ENCODE results near the gene YIPF3. TPM values are rescaled to one million over a fixed set of nuclear protein-coding genes. Genes with fewer than 3 reads are reported as not detected.

YIPF3 gene
- total and polyA plus RNA-seq, 2 experiments from 2014 or later: 166 to 198 TPM

DNA sequence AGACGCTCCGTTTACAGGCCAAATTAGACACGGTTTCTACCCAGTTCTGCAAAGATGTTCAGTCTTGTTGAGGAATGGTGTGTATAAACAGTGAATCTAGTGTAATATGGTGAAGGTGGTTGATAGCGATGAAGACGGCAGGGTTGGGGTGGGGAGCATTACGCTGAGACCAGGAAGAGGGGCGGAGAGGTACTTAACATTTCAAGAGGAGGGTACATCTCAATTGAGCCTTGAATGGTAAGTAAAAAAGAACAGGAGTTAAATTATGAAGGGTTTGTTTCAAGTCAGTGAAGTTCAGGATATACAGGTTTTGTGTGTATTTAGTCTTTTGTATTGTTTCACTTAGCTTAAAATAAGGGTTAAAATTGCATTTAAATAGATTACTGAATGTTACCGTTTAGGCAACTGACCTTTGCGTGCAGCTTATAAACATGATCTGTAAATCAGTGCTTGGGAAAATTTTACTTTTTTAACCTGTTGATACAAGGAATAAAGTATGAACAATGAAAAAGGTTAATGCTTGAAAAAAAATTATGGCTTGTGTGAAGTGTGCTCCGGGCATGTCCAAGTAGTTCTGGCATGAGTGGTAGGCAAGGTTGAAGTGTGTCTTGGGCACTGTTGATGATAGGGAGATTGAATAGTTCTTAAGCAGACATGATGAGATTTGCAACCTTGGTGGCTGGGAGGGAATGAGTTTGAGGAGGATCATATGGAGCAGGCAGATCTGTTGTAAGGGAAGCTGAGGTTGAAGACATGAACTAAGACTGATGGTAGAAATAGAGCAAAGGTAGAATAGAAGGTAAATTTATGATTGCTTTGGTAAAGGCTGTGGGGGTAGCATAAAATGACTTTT lies 1.0 kb upstream of the YIPF3 start:
- Histone ChIP-seq H3K36me3 (replicated peaks; ENCODE audit: insufficient read depth, low read depth) (no peaks in the 10 kb centered on the region), H3K4me1 (ENCODE audit: insufficient read depth) (peaks cover 19% of the 10 kb centered on the region), H3K27me3 (no peaks in the 10 kb centered on the region), H3K9me3 (ENCODE audit: low read depth) (no peaks in the 10 kb centered on the region), H4K20me1 (ENCODE audit: insufficient read depth, poor library complexity, severe bottlenecking) (peaks cover 10% of the 10 kb centered on the region), H3K79me2 (peaks cover 49% of the 10 kb centered on the region), H3K4me2 (peak overlapping the region; percentile 82), H3K27ac (peak overlapping the region; percentile 24), H3K4me3 (peak overlapping the region; percentile 62), H2AFZ (peak overlapping the region; percentile 50), H3K9me2 (replicated peaks; ENCODE audit: insufficient read depth) (no peaks in the 10 kb centered on the region)
- 8% methylated on average over 10 of the region's 10 CpGs for WGBS (ENCODE audit: low lambda C conversion rate, missing lambda C conversion rate)
- TF ChIP-seq EZH2phosphoT487 (IDR thresholded peaks at IDR 0.05; ENCODE audit: low read depth, severe bottlenecking, unreplicated experiment) (no peak), EZH2 (IDR thresholded peaks at IDR 0.05; ENCODE audit: borderline replicate concordance) (no peak)
- TF ChIP-seq, protein P1, sequence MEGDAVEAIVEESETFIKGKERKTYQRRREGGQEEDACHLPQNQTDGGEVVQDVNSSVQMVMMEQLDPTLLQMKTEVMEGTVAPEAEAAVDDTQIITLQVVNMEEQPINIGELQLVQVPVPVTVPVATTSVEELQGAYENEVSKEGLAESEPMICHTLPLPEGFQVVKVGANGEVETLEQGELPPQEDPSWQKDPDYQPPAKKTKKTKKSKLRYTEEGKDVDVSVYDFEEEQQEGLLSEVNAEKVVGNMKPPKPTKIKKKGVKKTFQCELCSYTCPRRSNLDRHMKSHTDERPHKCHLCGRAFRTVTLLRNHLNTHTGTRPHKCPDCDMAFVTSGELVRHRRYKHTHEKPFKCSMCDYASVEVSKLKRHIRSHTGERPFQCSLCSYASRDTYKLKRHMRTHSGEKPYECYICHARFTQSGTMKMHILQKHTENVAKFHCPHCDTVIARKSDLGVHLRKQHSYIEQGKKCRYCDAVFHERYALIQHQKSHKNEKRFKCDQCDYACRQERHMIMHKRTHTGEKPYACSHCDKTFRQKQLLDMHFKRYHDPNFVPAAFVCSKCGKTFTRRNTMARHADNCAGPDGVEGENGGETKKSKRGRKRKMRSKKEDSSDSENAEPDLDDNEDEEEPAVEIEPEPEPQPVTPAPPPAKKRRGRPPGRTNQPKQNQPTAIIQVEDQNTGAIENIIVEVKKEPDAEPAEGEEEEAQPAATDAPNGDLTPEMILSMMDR (IDR thresholded peaks at IDR 0.05; ENCODE audit: poor library complexity): no peak
- no peak for DNase-seq (ENCODE audit: low spot score)

DNA sequence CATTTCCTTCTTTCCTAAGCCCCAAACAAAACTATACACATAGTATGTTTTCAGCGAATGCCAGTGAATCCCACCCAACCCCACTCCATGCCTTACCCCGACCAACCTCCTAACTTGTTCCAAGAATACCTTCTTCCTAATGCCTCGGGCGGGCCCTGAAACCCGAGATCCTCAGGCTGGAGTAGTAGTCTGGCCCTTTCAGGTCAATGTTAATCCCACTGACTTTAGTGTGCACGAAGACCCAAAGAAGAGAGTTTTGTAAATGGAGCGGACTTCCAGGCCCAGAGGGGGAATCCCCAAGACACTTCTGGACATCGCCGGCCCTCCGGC lies 394 bp downstream of the YIPF3 start:
- H3K4me3 ChIP-seq: peak overlapping the region; percentile 73
- H4K20me1 ChIP-seq (ENCODE audit: insufficient read depth, poor library complexity, severe bottlenecking): peaks cover 10% of the 10 kb centered on the region
- H3K4me1 ChIP-seq (ENCODE audit: insufficient read depth): peaks cover 19% of the 10 kb centered on the region
- no peak for DNase-seq (ENCODE audit: low spot score)
- 0% methylated on average over 10 of the region's 10 CpGs for WGBS (ENCODE audit: low lambda C conversion rate, missing lambda C conversion rate)
- peak overlapping the region; percentile 54 for H2AFZ ChIP-seq
- H3K9me2 ChIP-seq (replicated peaks; ENCODE audit: insufficient read depth): no peaks in the 10 kb centered on the region
- peak overlapping the region; percentile 87 for H3K27ac ChIP-seq
- no peak for TF ChIP-seq EZH2phosphoT487 (IDR thresholded peaks at IDR 0.05; ENCODE audit: low read depth, severe bottlenecking, unreplicated experiment)
- TF ChIP-seq, protein P1 (IDR thresholded peaks at IDR 0.05; ENCODE audit: poor library complexity): no peak
- TF ChIP-seq EZH2 (IDR thresholded peaks at IDR 0.05; ENCODE audit: borderline replicate concordance): no peak
- no peaks in the 10 kb centered on the region for H3K27me3 ChIP-seq
- H3K79me2 ChIP-seq: peaks cover 49% of the 10 kb centered on the region
- no peaks in the 10 kb centered on the region for H3K9me3 ChIP-seq (ENCODE audit: low read depth)
- H3K4me2 ChIP-seq: peak overlapping the region; percentile 95
- H3K36me3 ChIP-seq (replicated peaks; ENCODE audit: insufficient read depth, low read depth): no peaks in the 10 kb centered on the region

DNA sequence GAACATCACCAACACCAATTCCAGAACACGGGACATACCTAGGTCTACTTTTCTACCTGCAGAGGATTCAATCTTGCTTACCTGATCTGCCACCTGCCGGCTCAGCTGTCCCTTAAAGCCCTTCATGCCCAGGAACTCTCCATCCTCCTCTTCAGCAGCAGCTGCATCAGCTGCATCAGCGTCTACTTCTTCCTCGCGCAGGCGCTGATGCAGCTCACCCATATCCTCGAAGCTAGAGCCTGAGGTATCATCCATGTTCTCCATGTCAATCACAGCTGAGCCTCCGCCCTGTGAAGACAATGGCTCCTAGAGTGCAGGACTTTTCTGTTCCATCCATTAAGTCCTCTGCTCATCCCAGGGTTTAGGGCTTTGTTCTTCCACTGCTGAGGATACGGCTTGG lies 918 bp downstream of the YIPF3 start:
- 86% methylated on average over 9 of the region's 9 CpGs for WGBS (ENCODE audit: low lambda C conversion rate, missing lambda C conversion rate)
- Histone ChIP-seq H3K4me1 (ENCODE audit: insufficient read depth) (peaks cover 20% of the 10 kb centered on the region), H4K20me1 (ENCODE audit: insufficient read depth, poor library complexity, severe bottlenecking) (peaks cover 10% of the 10 kb centered on the region), H3K4me2 (peak overlapping the region; percentile 95), H2AFZ (no peak overlapping the region), H3K9me2 (replicated peaks; ENCODE audit: insufficient read depth) (no peaks in the 10 kb centered on the region), H3K27ac (peak overlapping the region; percentile 87), H3K79me2 (peaks cover 49% of the 10 kb centered on the region), H3K36me3 (replicated peaks; ENCODE audit: insufficient read depth, low read depth) (no peaks in the 10 kb centered on the region), H3K9me3 (ENCODE audit: low read depth) (no peaks in the 10 kb centered on the region), H3K27me3 (no peaks in the 10 kb centered on the region), H3K4me3 (peak overlapping the region; percentile 73)
- TF ChIP-seq EZH2phosphoT487 (IDR thresholded peaks at IDR 0.05; ENCODE audit: low read depth, severe bottlenecking, unreplicated experiment): no peak
- TF ChIP-seq, protein P1 (IDR thresholded peaks at IDR 0.05; ENCODE audit: poor library complexity): no peak
- TF ChIP-seq EZH2 (IDR thresholded peaks at IDR 0.05; ENCODE audit: borderline replicate concordance): no peak
- DNase-seq (ENCODE audit: low spot score): no peak

All from hepatocyte (in vitro differentiated cells).